ENCODE measurements around the gene PLEKHA6.

The PLEKHA6 gene, protein sequence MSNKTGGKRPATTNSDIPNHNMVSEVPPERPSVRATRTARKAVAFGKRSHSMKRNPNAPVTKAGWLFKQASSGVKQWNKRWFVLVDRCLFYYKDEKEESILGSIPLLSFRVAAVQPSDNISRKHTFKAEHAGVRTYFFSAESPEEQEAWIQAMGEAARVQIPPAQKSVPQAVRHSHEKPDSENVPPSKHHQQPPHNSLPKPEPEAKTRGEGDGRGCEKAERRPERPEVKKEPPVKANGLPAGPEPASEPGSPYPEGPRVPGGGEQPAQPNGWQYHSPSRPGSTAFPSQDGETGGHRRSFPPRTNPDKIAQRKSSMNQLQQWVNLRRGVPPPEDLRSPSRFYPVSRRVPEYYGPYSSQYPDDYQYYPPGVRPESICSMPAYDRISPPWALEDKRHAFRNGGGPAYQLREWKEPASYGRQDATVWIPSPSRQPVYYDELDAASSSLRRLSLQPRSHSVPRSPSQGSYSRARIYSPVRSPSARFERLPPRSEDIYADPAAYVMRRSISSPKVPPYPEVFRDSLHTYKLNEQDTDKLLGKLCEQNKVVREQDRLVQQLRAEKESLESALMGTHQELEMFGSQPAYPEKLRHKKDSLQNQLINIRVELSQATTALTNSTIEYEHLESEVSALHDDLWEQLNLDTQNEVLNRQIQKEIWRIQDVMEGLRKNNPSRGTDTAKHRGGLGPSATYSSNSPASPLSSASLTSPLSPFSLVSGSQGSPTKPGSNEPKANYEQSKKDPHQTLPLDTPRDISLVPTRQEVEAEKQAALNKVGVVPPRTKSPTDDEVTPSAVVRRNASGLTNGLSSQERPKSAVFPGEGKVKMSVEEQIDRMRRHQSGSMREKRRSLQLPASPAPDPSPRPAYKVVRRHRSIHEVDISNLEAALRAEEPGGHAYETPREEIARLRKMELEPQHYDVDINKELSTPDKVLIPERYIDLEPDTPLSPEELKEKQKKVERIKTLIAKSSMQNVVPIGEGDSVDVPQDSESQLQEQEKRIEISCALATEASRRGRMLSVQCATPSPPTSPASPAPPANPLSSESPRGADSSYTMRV

GRCh38 chr1:204359474-204360255 is at the start of gene PLEKHA6:
Gene PLEKHA6, minus strand, starts transcription at chr1:204359929. Its CDS starts 86,202 bp downstream, at chr1:204273727.
- Mint-ChIP-seq H3K27me3 (peaks cover 54% of the 10 kb centered on the region), H3K4me3 (no peak within 1 kb of the TSS), H3K27ac (no peak within 1 kb of the TSS), H3K4me1 (peaks cover 32% of the 10 kb centered on the region), H3K9me3 (no peaks in the 10 kb centered on the region), H3K36me3 (no peaks in the 10 kb centered on the region)
- ATAC-seq, result no peak

- Mint-ChIP-seq H3K36me3 (peaks cover 19% of the 10 kb centered on the region), H3K27me3 (no peaks in the 10 kb centered on the region), H3K4me1 (peaks cover 38% of the 10 kb centered on the region), H3K9me3 (no peaks in the 10 kb centered on the region), H3K4me3 (peak overlapping the region; percentile 100), H3K27ac (peak overlapping the region; percentile 98)
- no peak for ATAC-seq
Observed at GRCh38 chr1:204409123-204409522, 49.4 kb upstream of the PLEKHA6 start.

- H3K27ac Mint-ChIP-seq, result peak overlapping the region; percentile 24
- no peaks in the 10 kb centered on the region for H3K9me3 Mint-ChIP-seq
- H3K27me3 Mint-ChIP-seq, result no peaks in the 10 kb centered on the region
- peaks cover 37% of the 10 kb centered on the region for H3K4me1 Mint-ChIP-seq
- H3K36me3 Mint-ChIP-seq, result peaks cover 19% of the 10 kb centered on the region
- ATAC-seq, result no peak
- H3K4me3 Mint-ChIP-seq, result peak overlapping the region; percentile 100
Observed at GRCh38 chr1:204408602-204409001, 48.9 kb upstream of the PLEKHA6 start.

- Mint-ChIP-seq H3K27me3 (no peaks in the 10 kb centered on the region), H3K4me1 (peaks cover 35% of the 10 kb centered on the region), H3K36me3 (peaks cover 19% of the 10 kb centered on the region), H3K9me3 (no peaks in the 10 kb centered on the region), H3K4me3 (peak overlapping the region; percentile 100), H3K27ac (peak overlapping the region; percentile 24)
- ATAC-seq, result no peak
Observed at GRCh38 chr1:204408074-204408507, 48.4 kb upstream of the PLEKHA6 start.

DNA sequence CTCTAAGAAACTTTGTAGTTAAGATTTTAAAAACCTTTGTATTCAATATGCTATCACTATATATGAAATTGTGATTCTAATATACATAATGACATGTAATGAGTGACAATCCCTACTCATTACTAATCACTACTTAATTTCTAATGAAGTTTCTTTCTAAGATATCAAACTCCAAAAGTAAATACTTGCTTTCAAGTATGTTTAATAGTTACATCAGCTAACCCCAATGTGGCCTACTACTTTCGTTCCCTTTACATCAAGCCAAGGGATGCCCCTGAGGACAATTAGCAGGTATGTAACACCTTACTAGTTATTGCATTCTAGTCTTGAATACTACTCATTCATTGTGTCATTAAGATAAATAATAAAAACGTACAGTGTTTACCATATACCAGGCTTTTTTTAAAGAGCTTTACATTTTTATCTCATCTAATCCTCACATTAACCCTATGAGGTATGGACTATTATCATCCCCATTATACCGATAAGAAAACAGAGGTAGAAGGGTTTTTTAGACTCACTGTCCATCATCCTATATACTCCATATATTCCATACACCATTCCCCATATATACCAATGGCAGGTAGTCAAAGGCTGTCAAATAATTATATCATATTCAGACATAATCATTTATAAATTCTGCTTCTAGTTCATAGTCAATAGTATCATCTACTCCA is 47.7 kb upstream of the PLEKHA6 start:
- peak overlapping the region; percentile 24 for H3K27ac Mint-ChIP-seq
- H3K9me3 Mint-ChIP-seq, result no peaks in the 10 kb centered on the region
- H3K36me3 Mint-ChIP-seq, result peaks cover 19% of the 10 kb centered on the region
- ATAC-seq, result no peak
- peak overlapping the region; percentile 100 for H3K4me3 Mint-ChIP-seq
- peaks cover 29% of the 10 kb centered on the region for H3K4me1 Mint-ChIP-seq
- H3K27me3 Mint-ChIP-seq, result no peaks in the 10 kb centered on the region

GRCh38 chr1:204406621-204407020 is 46.9 kb upstream of the PLEKHA6 start:
- no peaks in the 10 kb centered on the region for H3K27me3 Mint-ChIP-seq
- peak overlapping the region; percentile 100 for H3K4me3 Mint-ChIP-seq
- H3K9me3 Mint-ChIP-seq, result no peaks in the 10 kb centered on the region
- H3K36me3 Mint-ChIP-seq, result peaks cover 19% of the 10 kb centered on the region
- no peak for ATAC-seq
- no peak overlapping the region for H3K27ac Mint-ChIP-seq
- H3K4me1 Mint-ChIP-seq, result peaks cover 29% of the 10 kb centered on the region

DNA sequence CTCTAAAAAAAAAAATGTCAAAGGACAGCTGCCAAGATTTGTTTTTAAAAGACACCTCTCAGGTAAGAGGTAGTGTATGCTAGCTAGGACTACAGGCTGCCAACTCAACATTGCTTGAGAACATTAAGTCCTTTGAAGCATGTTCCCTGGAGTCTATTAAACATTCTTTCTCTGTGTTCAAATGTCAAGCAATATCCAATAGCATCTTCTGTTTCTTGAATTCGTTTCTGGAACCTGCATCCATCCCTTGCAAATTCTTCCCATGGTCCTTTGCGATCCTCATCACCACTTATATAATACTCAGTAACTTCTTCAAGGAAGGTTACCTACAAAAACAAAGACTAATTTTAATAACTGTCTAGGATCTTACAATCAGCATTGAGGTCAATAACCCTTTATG is 46.3 kb upstream of the PLEKHA6 start:
- Mint-ChIP-seq H3K36me3 (peaks cover 22% of the 10 kb centered on the region), H3K4me3 (peak overlapping the region; percentile 28), H3K4me1 (peaks cover 29% of the 10 kb centered on the region), H3K27ac (no peak overlapping the region), H3K9me3 (no peaks in the 10 kb centered on the region), H3K27me3 (no peaks in the 10 kb centered on the region)
- no peak for ATAC-seq

- H3K4me1 Mint-ChIP-seq, result peaks cover 21% of the 10 kb centered on the region
- no peak overlapping the region for H3K27ac Mint-ChIP-seq
- H3K27me3 Mint-ChIP-seq, result no peaks in the 10 kb centered on the region
- ATAC-seq, result no peak
- H3K4me3 Mint-ChIP-seq, result no peak overlapping the region
- H3K9me3 Mint-ChIP-seq, result no peaks in the 10 kb centered on the region
- peaks cover 27% of the 10 kb centered on the region for H3K36me3 Mint-ChIP-seq
Observed at GRCh38 chr1:204404629-204405028, 44.9 kb upstream of the PLEKHA6 start.

GRCh38 chr1:204402391-204402790 is 42.7 kb upstream of the PLEKHA6 start:
- Mint-ChIP-seq H3K27ac (no peak overlapping the region), H3K4me1 (peaks cover 20% of the 10 kb centered on the region), H3K36me3 (peaks cover 14% of the 10 kb centered on the region), H3K4me3 (no peak overlapping the region), H3K27me3 (no peaks in the 10 kb centered on the region), H3K9me3 (no peaks in the 10 kb centered on the region)
- ATAC-seq, result no peak

GRCh38 chr1:204401730-204402129 is 42.0 kb upstream of the PLEKHA6 start:
- ATAC-seq, result no peak
- Mint-ChIP-seq H3K36me3 (peaks cover 14% of the 10 kb centered on the region), H3K4me3 (no peak overlapping the region), H3K27ac (no peak overlapping the region), H3K9me3 (no peaks in the 10 kb centered on the region), H3K27me3 (no peaks in the 10 kb centered on the region), H3K4me1 (peaks cover 15% of the 10 kb centered on the region)

GRCh38 chr1:204400882-204401510 is 41.3 kb upstream of the PLEKHA6 start:
- Mint-ChIP-seq H3K4me1 (peaks cover 9% of the 10 kb centered on the region), H3K27me3 (no peaks in the 10 kb centered on the region), H3K27ac (no peak overlapping the region), H3K4me3 (no peak overlapping the region), H3K36me3 (peaks cover 20% of the 10 kb centered on the region), H3K9me3 (no peaks in the 10 kb centered on the region)
- ATAC-seq, result no peak

GRCh38 chr1:204398197-204399125 is 38.7 kb upstream of the PLEKHA6 start:
- H3K9me3 Mint-ChIP-seq, result no peaks in the 10 kb centered on the region
- H3K4me1 Mint-ChIP-seq, result peaks cover 5% of the 10 kb centered on the region
- no peaks in the 10 kb centered on the region for H3K27me3 Mint-ChIP-seq
- H3K4me3 Mint-ChIP-seq, result no peak overlapping the region
- peaks cover 27% of the 10 kb centered on the region for H3K36me3 Mint-ChIP-seq
- no peak overlapping the region for H3K27ac Mint-ChIP-seq
- peak; percentile 83 for ATAC-seq

DNA sequence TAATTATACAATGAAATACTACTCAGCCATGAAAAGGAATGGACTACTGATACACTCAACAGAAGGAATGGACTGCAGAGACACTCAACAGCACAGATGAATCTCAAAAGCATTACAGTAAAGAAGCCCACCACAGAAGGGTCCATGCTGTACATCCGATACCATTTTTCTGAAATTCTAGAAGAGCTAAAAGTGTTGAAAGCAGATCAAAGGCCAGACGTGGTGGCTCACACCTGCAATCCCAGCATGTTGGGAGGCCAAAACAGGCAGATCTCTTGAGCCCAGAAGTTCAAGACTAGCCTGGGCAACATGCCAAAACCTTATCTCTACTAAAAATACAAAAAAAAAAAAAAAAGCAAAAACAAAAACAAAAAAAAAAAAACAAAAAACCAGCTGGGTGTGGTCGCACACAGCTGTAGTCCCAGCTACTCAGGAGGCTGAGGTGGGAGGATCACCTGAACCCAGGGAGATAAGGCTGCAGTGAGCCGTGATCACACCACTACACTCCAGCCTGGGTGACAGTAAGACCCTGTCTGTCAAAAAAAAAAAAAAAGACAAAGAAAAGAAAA is 36.4 kb upstream of the PLEKHA6 start:
- no peak for ATAC-seq
- H3K9me3 Mint-ChIP-seq, result no peaks in the 10 kb centered on the region
- peaks cover 5% of the 10 kb centered on the region for H3K4me1 Mint-ChIP-seq
- peaks cover 26% of the 10 kb centered on the region for H3K36me3 Mint-ChIP-seq
- no peak overlapping the region for H3K27ac Mint-ChIP-seq
- H3K4me3 Mint-ChIP-seq, result no peak overlapping the region
- H3K27me3 Mint-ChIP-seq, result no peaks in the 10 kb centered on the region

Measured in stimulated activated memory B cell treated with anti-CD40 and anti-IgM and Interleukin-4, amounts not matched to agents 10 μg/mL and 1 μg/mL and 100 μg/mL, for 72 hours (primary cell).